Adrenal gland (tissue), 12 donors: Measurements from ENCODE around the gene PHACTR3. TPM values are rescaled to one million over a fixed set of nuclear protein-coding genes. Genes with fewer than 3 reads are reported as not detected.

Source experiments
- DNase-seq, 7 donors: peaks; one replicate each; pipeline ENCODE4 v3.0.0-alpha.2; 2019 to 2020
- H3K27ac ChIP-seq, 5 donors: fragments of 200-600 bp; sonication (generic) in 4 of 5; 1 replicate in 3 of 5; 2 replicates in 2 of 5; pipeline versions ENCODE4 v1.5.1 to v1.8.0; 2016 to 2020; ENCODE audit warnings: mild to moderate bottlenecking in 1 of 5
- H3K27me3 ChIP-seq: fragments of 200-600 bp; 2 replicates; pipeline ENCODE4 v1.8.0; 2021
- H3K36me3 ChIP-seq, 2 donors: fragments of 200-600 bp; replicated peaks in 1 of 2; 1 replicate in 1 of 2; 2 replicates in 1 of 2; pipeline versions ENCODE4 v1.5.1 to v1.8.0; 2018 to 2022
- H3K4me1 ChIP-seq, 2 donors: fragments of 200-600 bp; replicated peaks in 1 of 2; 1 replicate in 1 of 2; 2 replicates in 1 of 2; pipeline versions ENCODE4 v1.5.1 to v1.8.0; 2018 to 2021
- H3K4me3 ChIP-seq, 4 donors: fragments of 200-600 bp; sonication (generic) in 3 of 4; one replicate each; pipeline ENCODE4 v1.5.1; 2016 to 2018
- H3K9me3 ChIP-seq, 3 donors: fragments of 200-600 bp; sonication (generic) in 1 of 3; replicated peaks in 1 of 3; 1 replicate in 2 of 3; 2 replicates in 1 of 3; pipeline versions ENCODE4 v1.5.1 to v1.8.0; 2016 to 2021
- POLR2A ChIP-seq, 2 donors: fragments of 450-650 bp; IDR thresholded peaks; one replicate each; pipeline ENCODE4 v1.6.1; 2017; ENCODE audit warnings: antibody characterized with exemption in 2 of 2, mild to moderate bottlenecking in 2 of 2, moderate library complexity in 1 of 2
- WGBS, 4 donors: extraction: QIAGEN DNeasy Blood & Tissue Kit in 2 of 4; methylation state at CpG; one replicate each; pipeline versions ENCODE4 v1.1.5 to v1.1.7; 2013 to 2017; 5-methylcytosine and 5-hydroxymethylcytosine counted together
- intact Hi-C, 2 donors: fragments of 100-400 bp; cut with DNase I; formaldehyde crosslinking; loops; one replicate each; pipeline versions ENCODE4 v1.14.1 to v1.15.0; 2022 to 2023
- polyA plus RNA-seq, 3 donors: library from polyadenylated mRNA; stranded (reverse); fragments of 200-250 nt in 2 of 3; fragments of 350-450 nt in 1 of 3; fragmentation: Illumina TruSeq in 1 of 3; extraction: RNeasy Lipid Tissue Mini Kit (QIAGEN cat#74804) in 1 of 3; gene quantifications; one replicate each; pipeline ENCODE4 v1.2.3, GENCODE V29; 2013 to 2014
- total RNA-seq, 9 donors: library from RNA; depleted of rRNA in 4 of 9; stranded (reverse); fragments of >200 nt in 4 of 9; fragments of 120-200 nt in 1 of 9; fragmentation: NEBNext Ultra II Directional in 1 of 9; extraction: Animal tissue kit (Norgen Biotek cat#: 25700) in 1 of 9; gene quantifications; one replicate each; pipeline versions ENCODE4 v1.1.0 to v1.2.4, GENCODE V29; 2013 to 2023
- TF ChIP-seq, protein P1 (sequence below), 6 experiments: fragments of 450-650 bp in 4 of 6; fragments of 200-600 bp in 2 of 6; sonication (generic) in 1 of 6; IDR thresholded peaks; 1 replicate in 5 of 6; 2 replicates in 1 of 6; pipeline versions ENCODE4 v1.5.1 to v1.8.0; 2016 to 2021; ENCODE audit warnings: antibody characterized with exemption in 6 of 6, mild to moderate bottlenecking in 2 of 6, moderate library complexity in 1 of 6
- donor health status: healthy with polysubstance abuse.
- donor health status: Bipolar disorder and iron deficiency.
- donor health status: DM: yes; HTN: yes; CAD: no.
- donor health status: DM: no; HTN: no; CAD: no.
- donor health status: DM: no; HTN: no; CAD: no.
- donor health status: DM: yes; HTN: yes; CAD: no.

PHACTR3 gene
- total and polyA plus RNA-seq, 12 donors: 0.17 to 4.5 (median 0.81) TPM

DNA sequence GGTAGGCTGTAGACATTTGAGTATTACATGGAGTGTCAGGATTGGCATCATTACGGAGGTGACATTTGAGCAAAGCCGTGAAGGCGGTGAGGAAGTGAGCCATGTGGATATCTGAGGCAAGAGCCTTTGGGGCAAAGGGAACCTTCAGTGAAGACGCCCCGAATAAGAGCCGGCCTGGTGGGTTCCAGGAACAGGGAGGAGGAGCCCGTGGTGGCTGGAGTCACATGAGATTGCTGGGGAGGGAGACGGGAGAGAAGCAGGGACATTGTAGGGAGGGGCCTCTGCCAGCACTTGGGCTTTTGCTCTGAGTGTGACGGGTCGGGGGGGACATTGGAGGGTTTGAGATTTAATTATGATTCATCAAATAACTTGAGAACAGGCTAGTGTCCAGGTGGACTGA lies 78.3 kb downstream of the PHACTR3 start:
- TF ChIP-seq, protein P1, sequence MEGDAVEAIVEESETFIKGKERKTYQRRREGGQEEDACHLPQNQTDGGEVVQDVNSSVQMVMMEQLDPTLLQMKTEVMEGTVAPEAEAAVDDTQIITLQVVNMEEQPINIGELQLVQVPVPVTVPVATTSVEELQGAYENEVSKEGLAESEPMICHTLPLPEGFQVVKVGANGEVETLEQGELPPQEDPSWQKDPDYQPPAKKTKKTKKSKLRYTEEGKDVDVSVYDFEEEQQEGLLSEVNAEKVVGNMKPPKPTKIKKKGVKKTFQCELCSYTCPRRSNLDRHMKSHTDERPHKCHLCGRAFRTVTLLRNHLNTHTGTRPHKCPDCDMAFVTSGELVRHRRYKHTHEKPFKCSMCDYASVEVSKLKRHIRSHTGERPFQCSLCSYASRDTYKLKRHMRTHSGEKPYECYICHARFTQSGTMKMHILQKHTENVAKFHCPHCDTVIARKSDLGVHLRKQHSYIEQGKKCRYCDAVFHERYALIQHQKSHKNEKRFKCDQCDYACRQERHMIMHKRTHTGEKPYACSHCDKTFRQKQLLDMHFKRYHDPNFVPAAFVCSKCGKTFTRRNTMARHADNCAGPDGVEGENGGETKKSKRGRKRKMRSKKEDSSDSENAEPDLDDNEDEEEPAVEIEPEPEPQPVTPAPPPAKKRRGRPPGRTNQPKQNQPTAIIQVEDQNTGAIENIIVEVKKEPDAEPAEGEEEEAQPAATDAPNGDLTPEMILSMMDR (IDR thresholded peaks at IDR 0.05): no peak
- no peak for TF ChIP-seq POLR2A (IDR thresholded peaks at IDR 0.05)
- intact Hi-C loops: no loop called here
- H3K27me3 ChIP-seq: no peaks in the 10 kb centered on the region

DNA sequence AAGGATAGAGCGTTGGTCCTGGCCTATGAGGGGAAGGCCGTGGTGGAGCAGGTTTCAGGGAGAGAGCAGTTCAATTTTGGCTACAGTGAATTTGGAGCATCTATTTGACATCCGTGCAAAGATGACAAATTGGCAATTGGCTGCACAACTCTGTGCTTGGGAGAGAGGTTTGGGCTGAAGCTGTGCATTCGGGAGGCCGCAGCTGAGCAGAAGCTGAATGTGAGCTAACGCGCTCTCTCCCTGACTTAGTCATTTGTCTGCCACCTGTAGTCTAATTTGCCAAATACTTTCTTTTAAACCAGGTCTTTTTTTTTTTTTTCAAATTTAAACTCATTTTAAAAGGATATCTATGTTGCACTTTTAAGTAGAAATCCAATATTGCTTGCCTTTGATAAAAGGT lies 78.8 kb downstream of the PHACTR3 start:
- 81 to 92% (median 89%) methylated on average over 7 of the region's 7 CpGs for whole genome bisulfite sequencing, 4 donors
- intact Hi-C loops: no loop called here
- Histone ChIP-seq H3K4me1 (no peaks in the 10 kb centered on the region), H3K27ac (no peak overlapping the region), H3K4me3 (no peak overlapping the region), H3K9me3 (no peaks in the 10 kb centered on the region), H3K27me3 (no peaks in the 10 kb centered on the region), H3K36me3 (no peaks in the 10 kb centered on the region)
- no peak for DNase-seq
- TF ChIP-seq, protein P1 (IDR thresholded peaks at IDR 0.05): no peak
- TF ChIP-seq POLR2A (IDR thresholded peaks at IDR 0.05): no peak

More for the DNA sequence above, 78.3 kb downstream of the PHACTR3 start:
- no peak for DNase-seq
- no peak overlapping the region for H3K27ac ChIP-seq
- H3K36me3 ChIP-seq: no peaks in the 10 kb centered on the region
- no peaks in the 10 kb centered on the region for H3K9me3 ChIP-seq
- no peak overlapping the region for H3K4me3 ChIP-seq
- H3K4me1 ChIP-seq: no peaks in the 10 kb centered on the region
- 76 to 88% (median 82%) methylated on average over 10 of the region's 10 CpGs for WGBS, 4 donors

DNA sequence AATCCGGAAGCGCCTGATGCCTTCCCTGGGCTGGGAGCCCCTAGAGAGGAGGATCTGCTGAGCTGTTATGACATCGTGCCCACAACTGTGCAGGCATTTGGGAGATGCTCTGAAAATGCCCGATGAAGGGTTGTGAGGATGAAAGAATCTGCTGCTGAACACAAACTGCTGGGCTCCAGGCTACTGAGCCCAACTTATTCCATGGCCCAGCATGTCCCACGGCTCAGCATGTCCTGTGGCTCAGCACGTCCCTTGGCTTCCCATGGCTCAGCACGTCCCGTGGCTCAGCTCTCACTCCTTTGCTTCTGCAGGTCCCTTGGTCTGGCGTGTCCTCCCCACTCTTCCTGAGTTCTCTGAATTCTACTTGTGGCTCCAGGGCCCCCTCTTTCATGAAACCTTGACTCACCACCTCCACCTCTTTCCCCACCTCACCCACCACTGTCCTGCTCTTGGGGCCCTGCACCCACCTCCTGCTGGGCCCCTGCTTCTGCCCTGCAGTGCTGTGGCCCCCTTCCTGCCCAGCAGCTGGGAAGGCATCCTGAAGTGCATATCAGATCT lies 80.4 kb downstream of the PHACTR3 start:
- Histone ChIP-seq H3K36me3 (no peaks in the 10 kb centered on the region), H3K27ac (no peak overlapping the region), H3K4me1 (no peaks in the 10 kb centered on the region), H3K9me3 (no peaks in the 10 kb centered on the region), H3K27me3 (no peaks in the 10 kb centered on the region), H3K4me3 (no peak overlapping the region)
- DNase-seq: no peak
- TF ChIP-seq, protein P1 (IDR thresholded peaks at IDR 0.05): no peak
- TF ChIP-seq POLR2A (IDR thresholded peaks at IDR 0.05): no peak
- 87 to 88% (median 87%) methylated on average over 7 to 9 of the region's 9 CpGs for whole genome bisulfite sequencing, 4 donors
- intact Hi-C loops: no loop called here

GRCh38 chr20:59686404-59687346 lies 82.3 kb downstream of the PHACTR3 start:
- intact Hi-C loops: no loop called here

More at GRCh38 chr20:59686404-59687346, 82.3 kb downstream of the PHACTR3 start:
- H3K36me3 ChIP-seq: no peaks in the 10 kb centered on the region
- WGBS, 4 donors: 91 to 95% (median 93%) methylated on average over 7 of the region's 7 CpGs
- DNase-seq: no peak
- no peak for TF ChIP-seq POLR2A (IDR thresholded peaks at IDR 0.05)
- TF ChIP-seq, protein P1 (IDR thresholded peaks at IDR 0.05): no peak
- H3K27ac ChIP-seq: no peak overlapping the region
- no peaks in the 10 kb centered on the region for H3K4me1 ChIP-seq
- H3K4me3 ChIP-seq: no peak overlapping the region
- H3K27me3 ChIP-seq: no peaks in the 10 kb centered on the region
- H3K9me3 ChIP-seq: no peaks in the 10 kb centered on the region
